PFSK-1 (cell line): ENCODE results near the gene TIAM1.

Experiments
- FOXP2 ChIP-seq: optimal IDR thresholded peaks from 2 replicates; pipeline ENCODE3; 2011; ENCODE audit warnings: borderline replicate concordance, control low read depth, inconsistent platforms; ENCODE audit not compliant: insufficient read depth; ENCODE audit errors: extremely low read length, extremely low read depth
- POLR2AphosphoS5 ChIP-seq: IDR thresholded peaks from 2 replicates; pipeline ENCODE4 v1.6.1; 2012; ENCODE audit warnings: low read depth, mild to moderate bottlenecking, control low read depth, low read length, moderate library complexity
- SIN3A ChIP-seq: IDR thresholded peaks from 2 replicates; pipeline ENCODE4 v1.6.1; 2012; ENCODE audit warnings: mild to moderate bottlenecking, low read length, moderate library complexity, borderline replicate concordance; ENCODE audit not compliant: insufficient read depth
- TAF1 ChIP-seq: IDR thresholded peaks from 2 replicates; pipeline ENCODE4 v1.6.1; 2012; ENCODE audit warnings: low read length, control low read depth, borderline replicate concordance; ENCODE audit not compliant: insufficient read depth
- TF ChIP-seq, protein P1 (sequence below), 2 experiments: IDR thresholded peaks; 2 replicates each; pipeline versions ENCODE4 v1.6.1 to v1.8.0; 2011 to 2012; ENCODE audit warnings: low read depth in 2 of 2, low read length in 2 of 2, control low read depth in 1 of 2, inconsistent platforms in 1 of 2, mild to moderate bottlenecking in 1 of 2, moderate library complexity in 1 of 2; ENCODE audit not compliant: insufficient read depth in 1 of 2

DNA sequence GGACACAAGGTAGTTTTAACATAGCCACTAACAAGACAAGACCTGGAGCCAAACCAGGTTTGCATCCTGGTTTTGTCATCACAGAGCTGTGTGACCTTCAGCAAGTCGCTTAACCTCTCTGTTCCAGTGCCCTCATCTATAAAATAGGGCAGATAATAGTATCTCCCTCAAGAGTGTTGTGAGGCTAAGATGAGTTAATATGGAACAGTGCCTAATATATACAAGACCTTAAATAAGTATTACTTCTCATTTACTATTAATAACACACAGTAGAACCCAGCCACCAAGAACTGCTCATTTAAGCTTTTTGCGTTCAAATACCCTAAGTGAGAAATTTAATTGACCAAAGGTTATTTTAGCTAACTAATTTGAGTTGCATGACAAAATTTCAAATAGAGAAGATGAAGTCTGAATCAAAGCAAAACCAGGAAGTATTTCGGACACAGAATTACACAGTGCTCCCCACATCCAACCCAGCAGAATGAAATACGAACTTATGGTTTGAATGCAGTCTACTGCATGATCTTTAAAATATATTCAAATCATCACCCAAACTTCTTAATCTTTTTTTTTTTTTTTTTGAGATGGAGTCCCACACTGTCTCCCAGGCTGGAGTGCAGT, 181.9 kb downstream of the TIAM1 start:
- TF ChIP-seq, protein P1, sequence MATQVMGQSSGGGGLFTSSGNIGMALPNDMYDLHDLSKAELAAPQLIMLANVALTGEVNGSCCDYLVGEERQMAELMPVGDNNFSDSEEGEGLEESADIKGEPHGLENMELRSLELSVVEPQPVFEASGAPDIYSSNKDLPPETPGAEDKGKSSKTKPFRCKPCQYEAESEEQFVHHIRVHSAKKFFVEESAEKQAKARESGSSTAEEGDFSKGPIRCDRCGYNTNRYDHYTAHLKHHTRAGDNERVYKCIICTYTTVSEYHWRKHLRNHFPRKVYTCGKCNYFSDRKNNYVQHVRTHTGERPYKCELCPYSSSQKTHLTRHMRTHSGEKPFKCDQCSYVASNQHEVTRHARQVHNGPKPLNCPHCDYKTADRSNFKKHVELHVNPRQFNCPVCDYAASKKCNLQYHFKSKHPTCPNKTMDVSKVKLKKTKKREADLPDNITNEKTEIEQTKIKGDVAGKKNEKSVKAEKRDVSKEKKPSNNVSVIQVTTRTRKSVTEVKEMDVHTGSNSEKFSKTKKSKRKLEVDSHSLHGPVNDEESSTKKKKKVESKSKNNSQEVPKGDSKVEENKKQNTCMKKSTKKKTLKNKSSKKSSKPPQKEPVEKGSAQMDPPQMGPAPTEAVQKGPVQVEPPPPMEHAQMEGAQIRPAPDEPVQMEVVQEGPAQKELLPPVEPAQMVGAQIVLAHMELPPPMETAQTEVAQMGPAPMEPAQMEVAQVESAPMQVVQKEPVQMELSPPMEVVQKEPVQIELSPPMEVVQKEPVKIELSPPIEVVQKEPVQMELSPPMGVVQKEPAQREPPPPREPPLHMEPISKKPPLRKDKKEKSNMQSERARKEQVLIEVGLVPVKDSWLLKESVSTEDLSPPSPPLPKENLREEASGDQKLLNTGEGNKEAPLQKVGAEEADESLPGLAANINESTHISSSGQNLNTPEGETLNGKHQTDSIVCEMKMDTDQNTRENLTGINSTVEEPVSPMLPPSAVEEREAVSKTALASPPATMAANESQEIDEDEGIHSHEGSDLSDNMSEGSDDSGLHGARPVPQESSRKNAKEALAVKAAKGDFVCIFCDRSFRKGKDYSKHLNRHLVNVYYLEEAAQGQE (IDR thresholded peaks at IDR 0.05; ENCODE audit: insufficient read depth in 1 of 2, low read depth in 2 of 2, low read length in 2 of 2): no peak
- TF ChIP-seq POLR2AphosphoS5: no peak
- no peak for TF ChIP-seq TAF1
- no peak for TF ChIP-seq FOXP2
- no peak for TF ChIP-seq SIN3A
